DMS114 treated with DMSO at 0.1 percent for 48 hours (cell line): ENCODE data around the gene TMEM223.
"Not testable (repeated sequence)": the region's sequence is repeated elsewhere in the genome, so short reads cannot be mapped to it uniquely, and the experiment has no call there.

Experiments
- DNase-seq: peaks from one replicate; lab custom pipeline; 2025; ENCODE audit not compliant: unreplicated experiment; lab: John Stamatoyannopoulos, UW

TMEM223 gene, protein sequence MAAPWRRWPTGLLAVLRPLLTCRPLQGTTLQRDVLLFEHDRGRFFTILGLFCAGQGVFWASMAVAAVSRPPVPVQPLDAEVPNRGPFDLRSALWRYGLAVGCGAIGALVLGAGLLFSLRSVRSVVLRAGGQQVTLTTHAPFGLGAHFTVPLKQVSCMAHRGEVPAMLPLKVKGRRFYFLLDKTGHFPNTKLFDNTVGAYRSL

DNA sequence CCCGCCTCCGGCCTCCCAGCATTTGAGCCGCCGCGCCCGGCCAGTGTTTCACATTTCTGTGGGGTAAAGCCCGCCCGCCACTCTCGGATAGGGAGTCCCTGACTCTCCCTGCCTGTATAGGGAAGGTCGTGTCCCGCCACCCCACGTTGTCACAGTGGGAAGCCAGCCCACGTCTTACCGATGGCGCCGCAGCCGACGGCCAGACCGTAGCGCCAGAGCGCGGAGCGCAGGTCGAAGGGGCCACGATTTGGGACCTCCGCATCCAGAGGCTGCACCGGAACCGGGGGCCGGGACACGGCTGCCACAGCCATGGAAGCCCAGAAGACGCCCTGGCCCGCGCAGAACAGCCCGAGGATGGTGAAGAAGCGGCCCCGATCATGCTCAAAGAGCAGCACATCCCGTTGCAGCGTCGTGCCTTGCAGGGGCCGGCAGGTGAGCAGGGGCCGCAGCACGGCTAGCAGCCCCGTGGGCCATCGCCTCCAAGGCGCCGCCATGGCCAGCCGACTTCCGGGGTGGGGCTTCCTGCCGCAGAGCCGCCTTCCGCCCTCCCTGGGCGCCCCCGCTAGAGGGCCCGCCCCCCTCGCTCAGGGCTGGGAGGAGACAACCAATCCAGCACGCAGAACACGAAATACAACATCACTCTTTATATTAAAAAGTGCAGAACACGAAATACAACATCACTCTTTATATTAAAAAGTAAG lies at the start of gene TMEM223:
TMEM223 (minus strand) TSS at position 506 of the 701 bp plus-strand sequence; CDS start at position 494, 12 bp downstream.
- peak; percentile 80 for DNase-seq

DNA sequence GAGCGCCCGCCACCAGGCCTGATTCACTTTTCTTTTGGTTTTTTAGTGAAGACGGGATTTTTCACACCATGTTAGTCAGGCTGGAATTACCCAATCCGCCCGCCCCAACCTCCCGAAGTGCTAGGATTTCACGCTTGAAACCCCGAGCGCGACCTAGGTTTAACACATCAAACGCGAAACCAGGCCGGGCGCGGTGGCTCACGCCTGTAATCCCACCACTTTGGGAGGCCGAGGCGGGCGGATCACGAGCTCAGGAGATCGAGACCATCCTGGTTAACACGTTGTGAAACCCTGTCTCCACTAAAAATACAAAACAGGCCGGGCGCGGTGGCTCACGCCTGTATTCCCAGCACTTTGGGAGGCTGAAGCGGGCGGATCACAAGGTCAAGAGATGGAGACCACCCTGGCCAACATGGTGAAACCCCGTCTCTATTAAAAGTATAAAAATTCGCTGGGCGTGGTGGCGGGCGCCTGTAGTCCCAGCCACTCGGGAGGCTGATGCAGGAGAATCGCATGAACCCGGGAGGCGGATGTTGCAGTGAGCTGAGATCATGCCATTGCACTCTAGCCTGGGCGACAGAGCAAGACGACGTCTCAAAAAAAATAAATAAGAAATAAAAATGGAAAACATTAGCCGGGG lies 49.0 kb upstream of the TMEM223 start:
- DNase-seq, result peak; percentile 96

GRCh38 chr11:62839050-62839945 lies 47.5 kb upstream of the TMEM223 start, which contains the start of gene WDR74:
Gene WDR74 (minus strand): TSS chr11:62839590. CDS start chr11:62839570, 20 bp downstream.
- peak; percentile 87 for DNase-seq

- DNase-seq, result no peak
These were observed 43.5 kb upstream of the TMEM223 start for GRCh38 chr11:62835336-62835735.

GRCh38 chr11:62832336-62833234 lies 40.8 kb upstream of the TMEM223 start, which contains the start of gene TEX54:
Gene TEX54 (minus strand): TSS chr11:62832841.
- no peak for DNase-seq

DNA sequence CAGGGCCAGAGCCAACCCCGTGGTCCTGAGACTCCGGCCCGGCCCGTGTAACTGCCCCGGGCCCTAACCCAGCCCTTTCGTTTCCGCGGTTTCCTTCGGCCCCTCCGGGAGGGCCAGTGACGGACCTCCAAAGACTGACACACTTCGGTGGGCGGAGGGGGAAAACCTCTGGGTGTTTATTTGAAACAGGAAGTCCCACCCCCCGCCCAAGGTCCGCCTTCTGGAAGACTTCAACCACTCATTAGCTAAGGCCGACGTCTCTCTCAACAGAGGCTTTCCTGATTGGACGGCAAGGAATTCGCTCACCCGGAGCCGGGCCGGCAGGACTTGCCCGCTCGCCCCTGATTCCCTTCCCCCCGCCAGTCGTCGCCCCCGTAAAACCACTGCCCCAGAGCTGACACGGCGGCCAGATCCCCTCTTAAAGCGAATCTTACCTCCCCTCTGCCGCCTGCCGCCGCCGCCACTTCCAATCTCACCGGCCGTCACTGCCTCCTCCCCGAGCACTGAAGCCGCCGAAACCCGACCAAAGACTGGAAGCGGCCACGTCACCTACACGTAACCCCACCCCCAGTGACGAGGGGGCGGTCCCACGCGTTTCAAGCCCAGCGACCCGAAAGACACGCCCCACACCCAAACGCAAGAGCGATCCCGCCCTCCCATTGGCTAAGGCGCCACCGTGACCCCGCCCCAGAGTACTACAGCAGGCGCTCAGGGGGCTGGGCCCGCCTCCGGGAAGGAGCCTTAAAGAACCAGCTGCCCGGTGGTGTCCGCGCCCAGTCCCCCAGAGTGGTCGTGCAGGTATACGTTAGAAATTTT lies 39.9 kb upstream of the TMEM223 start, which contains the start of gene STX5:
STX5 (minus strand) TSS at position 532 of the 816 bp plus-strand sequence. CDS start 808 bp downstream, outside the sequence.
- peak; percentile 95 for DNase-seq

GRCh38 chr11:62830904-62831519 lies 39.2 kb upstream of the TMEM223 start:
- peak; percentile 59 for DNase-seq

DNA sequence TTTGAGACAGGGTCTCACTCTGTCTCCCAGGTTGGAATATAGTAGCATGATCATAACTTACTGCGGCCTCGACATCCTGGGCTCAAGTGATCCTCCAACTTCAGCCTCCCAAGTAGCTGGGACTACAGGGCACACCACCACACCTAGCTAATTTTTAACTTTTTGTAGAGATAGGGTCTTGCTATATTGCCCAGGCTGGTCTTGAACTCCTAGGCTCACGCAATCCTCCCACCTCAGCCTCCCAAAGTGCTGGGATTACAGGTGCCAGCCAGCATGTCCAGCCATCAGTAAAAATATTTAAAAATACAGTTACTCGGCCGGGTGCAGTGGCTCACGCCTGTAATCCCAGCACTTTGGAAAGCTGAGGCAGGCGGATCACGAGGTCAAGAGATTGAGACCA lies 36.3 kb upstream of the TMEM223 start:
- DNase-seq, result not testable (repeated sequence)

DNA sequence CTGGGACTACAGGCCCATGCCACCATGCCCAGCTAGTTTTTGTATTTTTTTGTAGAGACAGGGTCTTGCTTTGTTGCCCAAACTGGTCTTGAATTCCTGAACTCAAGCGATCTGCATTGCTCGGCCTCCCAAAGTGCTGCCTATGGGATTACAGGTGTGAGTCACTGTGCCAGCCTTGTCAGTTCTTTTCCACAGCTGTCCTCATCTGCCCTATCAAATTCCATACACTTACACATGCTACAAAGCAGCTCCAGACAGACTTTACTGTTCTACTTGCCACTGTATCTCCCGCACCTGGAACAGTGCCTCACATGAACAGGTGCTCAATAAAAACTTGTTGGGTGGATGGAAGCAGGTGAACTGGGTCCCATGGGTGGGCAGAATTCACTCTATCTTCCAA lies 31.9 kb upstream of the TMEM223 start:
- no peak for DNase-seq

DNA sequence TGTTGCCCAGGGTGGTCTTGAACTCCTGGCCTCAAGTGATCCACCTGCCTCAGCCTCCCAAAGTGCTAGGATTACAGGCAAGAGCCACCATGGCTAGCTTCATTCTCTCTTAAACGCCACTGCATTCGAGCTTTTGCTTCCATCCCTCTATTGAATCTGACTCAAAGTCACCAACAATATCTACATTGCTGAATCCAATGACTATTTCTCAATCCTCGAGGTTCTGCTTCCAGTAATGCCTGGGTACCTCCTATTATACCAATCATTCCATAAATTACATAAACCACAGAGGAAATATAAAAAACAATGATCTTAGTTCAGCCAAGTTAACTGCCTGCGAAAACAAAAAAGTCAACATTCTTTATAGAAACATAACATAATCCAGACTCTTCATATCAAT lies 25.3 kb upstream of the TMEM223 start:
- DNase-seq, result no peak

- DNase-seq, result no peak
These were observed 24.8 kb upstream of the TMEM223 start for GRCh38 chr11:62816557-62816956.

DNA sequence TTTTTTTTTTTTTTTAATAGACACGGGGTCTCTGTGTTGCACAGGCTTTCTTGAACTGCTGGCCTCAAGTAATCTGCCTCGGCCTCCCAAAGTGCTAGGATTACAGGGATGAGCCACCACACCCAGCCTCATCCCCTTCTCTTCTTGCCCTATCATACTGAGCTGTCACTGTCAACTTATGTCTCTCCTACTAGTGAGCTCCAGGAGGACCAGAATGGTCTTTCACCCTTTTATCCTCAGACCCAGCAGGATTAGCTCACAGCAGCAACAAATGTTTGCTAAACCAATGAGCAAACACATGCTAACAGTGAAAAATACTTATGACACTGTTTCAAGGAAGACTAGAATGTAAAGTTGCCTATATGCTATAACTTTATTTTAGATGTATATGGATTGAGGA lies 19.9 kb upstream of the TMEM223 start:
- no peak for DNase-seq

DNA sequence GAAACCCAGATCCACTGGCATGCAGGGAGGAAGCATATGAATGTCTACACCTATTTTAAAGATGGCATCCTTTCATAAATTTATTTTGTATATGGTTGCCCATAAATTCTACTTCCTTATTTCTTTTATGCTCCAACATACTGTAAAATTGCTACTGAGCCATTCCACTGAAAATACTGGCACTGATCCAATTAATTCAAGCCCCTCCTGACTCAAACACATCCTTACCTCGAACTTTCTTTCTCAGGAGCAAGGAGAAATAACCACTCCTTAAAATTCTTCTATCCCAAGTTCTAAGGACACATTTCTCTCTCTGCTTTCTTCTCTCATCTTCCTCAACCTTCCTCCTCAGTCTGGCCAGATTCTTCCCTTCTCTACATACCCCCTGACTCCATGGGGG lies 18.9 kb upstream of the TMEM223 start:
- DNase-seq, result no peak

GRCh38 chr11:62806611-62807121 lies 14.9 kb upstream of the TMEM223 start:
- no peak for DNase-seq

DNA sequence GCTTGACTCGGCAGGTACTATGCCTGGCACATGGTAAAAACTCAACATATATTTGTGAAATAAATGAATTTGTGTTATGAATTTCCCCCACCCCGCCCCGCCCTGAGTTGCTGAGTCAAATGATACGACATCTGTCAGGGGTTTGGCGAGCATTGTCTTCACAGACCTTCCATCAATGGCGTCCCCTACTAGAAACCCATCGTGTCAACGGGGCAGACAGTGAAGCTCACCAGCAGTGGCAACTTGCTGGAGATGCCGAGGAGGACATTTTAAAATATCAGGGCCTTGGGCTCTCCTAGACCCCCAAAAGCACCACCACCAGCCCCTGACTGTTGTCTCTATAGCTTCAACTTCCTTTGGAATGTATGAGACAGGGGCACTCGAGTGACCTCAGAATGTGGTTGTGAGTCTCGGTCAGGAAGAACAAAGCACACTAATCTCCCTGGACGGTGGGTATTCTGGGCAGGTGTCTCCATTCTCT lies 14.2 kb upstream of the TMEM223 start:
- DNase-seq, result no peak

DNA sequence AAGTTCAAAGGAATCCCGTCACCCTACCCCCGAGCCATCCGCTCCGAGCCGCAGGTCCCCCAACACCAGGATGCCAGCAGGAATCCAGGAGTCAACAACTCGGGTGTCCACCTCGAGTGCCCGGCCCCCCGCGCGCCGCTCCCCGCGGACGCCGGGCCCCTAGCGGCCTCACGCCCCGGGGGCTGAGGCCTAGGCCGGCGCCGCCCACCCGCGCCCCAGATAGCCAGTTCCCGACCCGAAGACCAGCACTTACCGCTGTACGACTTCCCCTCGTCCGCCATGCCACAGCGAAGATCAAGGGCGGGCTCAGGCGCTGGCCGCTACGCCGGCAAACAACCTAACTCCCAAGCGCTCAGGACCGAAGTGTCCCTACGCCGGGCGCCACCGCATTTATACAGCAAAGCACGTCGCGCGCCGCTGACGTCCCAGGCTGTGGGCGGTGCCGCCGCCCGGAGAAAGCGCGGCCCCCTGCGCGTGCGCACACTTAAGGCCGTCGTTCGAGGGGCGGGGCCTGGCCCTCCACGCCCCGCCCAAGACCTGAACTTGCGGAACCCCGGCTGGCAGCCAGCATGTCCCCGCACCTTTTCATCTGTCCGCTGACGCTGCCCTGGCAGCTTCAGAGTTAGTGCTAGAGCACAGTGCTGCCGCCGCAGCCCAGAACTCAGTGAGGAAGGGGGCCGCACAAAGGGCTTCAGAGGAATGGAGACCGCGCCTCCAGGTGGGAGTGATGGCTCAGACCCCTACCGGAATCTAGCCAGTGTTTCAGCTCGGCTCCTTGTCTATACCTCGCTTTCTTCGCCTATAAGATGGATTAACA lies 13.5 kb upstream of the TMEM223 start, which contains the start of gene NXF1:
NXF1 (minus strand) TSS at position 365 of the 817 bp plus-strand sequence; CDS start at position 281, 84 bp downstream.
- peak; percentile 84 for DNase-seq
